ENCODE results near the gene MC3R.

DNA sequence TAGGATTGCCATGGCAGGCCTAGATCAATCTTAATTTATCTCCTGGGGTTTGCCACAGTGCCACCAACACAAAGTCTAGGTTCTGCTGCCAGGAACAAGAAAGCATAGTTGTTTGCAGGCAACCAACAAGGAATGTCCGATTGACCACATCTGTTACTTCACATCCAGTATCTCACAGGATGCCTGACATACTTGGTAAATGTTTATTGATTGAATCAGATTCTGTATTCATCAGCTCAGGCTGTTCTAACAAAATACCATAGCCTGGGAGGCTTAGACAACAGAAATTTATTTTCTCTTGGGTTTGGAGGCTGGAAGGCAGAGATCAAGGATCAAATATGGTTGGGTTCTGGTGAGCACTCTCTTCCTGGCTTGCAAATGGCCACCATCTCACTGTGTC lies 26.3 kb upstream of the MC3R start:
- TF ChIP-seq, protein P1, sequence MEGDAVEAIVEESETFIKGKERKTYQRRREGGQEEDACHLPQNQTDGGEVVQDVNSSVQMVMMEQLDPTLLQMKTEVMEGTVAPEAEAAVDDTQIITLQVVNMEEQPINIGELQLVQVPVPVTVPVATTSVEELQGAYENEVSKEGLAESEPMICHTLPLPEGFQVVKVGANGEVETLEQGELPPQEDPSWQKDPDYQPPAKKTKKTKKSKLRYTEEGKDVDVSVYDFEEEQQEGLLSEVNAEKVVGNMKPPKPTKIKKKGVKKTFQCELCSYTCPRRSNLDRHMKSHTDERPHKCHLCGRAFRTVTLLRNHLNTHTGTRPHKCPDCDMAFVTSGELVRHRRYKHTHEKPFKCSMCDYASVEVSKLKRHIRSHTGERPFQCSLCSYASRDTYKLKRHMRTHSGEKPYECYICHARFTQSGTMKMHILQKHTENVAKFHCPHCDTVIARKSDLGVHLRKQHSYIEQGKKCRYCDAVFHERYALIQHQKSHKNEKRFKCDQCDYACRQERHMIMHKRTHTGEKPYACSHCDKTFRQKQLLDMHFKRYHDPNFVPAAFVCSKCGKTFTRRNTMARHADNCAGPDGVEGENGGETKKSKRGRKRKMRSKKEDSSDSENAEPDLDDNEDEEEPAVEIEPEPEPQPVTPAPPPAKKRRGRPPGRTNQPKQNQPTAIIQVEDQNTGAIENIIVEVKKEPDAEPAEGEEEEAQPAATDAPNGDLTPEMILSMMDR (IDR thresholded peaks at IDR 0.05; ENCODE audit: low read length), result no peak
- no peak for TF ChIP-seq EZH2 (IDR thresholded peaks at IDR 0.05; ENCODE audit: borderline replicate concordance, low read length)

Data from OCI-LY1 (cell line).